B cell (primary cell): ENCODE results near the gene SPECC1.

ENCODE experiments used
- CTCF ChIP-seq: fragments of 200-600 bp; IDR thresholded peaks from one replicate; pipeline ENCODE4 v1.8.0; 2022; ENCODE audit warnings: antibody characterized with exemption, mild to moderate bottlenecking
- EZH2 ChIP-seq: IDR thresholded peaks from 2 replicates; pipeline ENCODE4 v1.6.1; 2012; ENCODE audit warnings: borderline replicate concordance, low read depth, mild to moderate bottlenecking, moderate library complexity, low read length; ENCODE audit not compliant: insufficient read depth, poor library complexity, severe bottlenecking

DNA sequence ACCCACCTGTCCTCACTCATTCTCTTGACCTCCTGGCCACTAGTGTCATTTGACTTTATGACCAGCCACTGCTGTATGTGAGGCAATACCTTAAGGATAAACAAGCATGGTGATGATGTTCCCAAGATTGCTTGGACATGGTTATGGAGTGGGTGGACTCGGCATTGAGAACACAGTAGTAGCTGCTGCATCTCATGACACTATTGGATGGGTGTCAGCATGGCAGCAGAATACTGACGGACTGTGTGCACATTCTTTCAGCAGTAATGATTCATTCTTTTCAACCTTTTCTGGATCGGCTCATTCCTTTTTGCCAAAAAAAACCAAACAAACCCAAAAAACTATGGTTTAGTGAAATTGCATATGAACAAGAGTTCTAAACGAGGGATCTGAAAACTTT is 13.5 kb downstream of the SPECC1 start:
- TF ChIP-seq CTCF (no peak), EZH2 (no peak)
